WTC11 (cell line): ENCODE results near the gene ALX4. TPM values are rescaled to one million over a fixed set of nuclear protein-coding genes. Genes with fewer than 3 reads are reported as not detected.

Source experiments
- total RNA-seq: library from RNA; stranded (reverse); gene quantifications from 3 replicates; pipeline ENCODE4 v1.2.3, GENCODE V29; 2021

ALX4 gene
- total RNA-seq, 1 experiment from 2014 or later: not detected

Other genes with a start within 250 kb of the ALX4 start
- 10.5 to 14.5 TPM (median 13.9 TPM) in 3 replicates for gene ACCS, start 243.9 kb downstream of the ALX4 start, total RNA-seq
- gene EXT2, start 214.5 kb downstream of the ALX4 start, total RNA-seq: 36.4 to 39.1 TPM (median 38.6 TPM) in 3 replicates